GM12878 (cell line): ENCODE measurements around the gene SPRED2. TPM values are rescaled to one million over a fixed set of nuclear protein-coding genes. Genes with fewer than 3 reads are reported as not detected.

ENCODE experiments used
- ATAC-seq: fragments of 200-7000 bp; cut with Tn5 transposase; 3 replicates; pipeline ENCODE4 v1.9.1; 2020; ENCODE audit warnings: mild to moderate bottlenecking, moderate library complexity
- BruUV-seq: library from RNA; stranded (reverse); fragments of 400-500 nt; replicated peaks from 2 replicates; lab custom pipeline; 2021; lab: Mats Ljungman, UMichigan
- CTCF ChIA-PET: fragments of 300-600 bp; sonication (Branson Sonifier 250); formaldehyde crosslinking; extraction: SDS; loops from one replicate; lab custom pipeline; 2021; ENCODE audit warnings: inconsistent platforms; lab: Yijun Ruan, JAX
- POLR2A ChIA-PET: fragments of 350-600 bp; formaldehyde crosslinking; extraction: SDS; loops from one replicate; lab custom pipeline; 2021; ENCODE audit warnings: inconsistent platforms; lab: Charles Lee
- RAD21 ChIA-PET: fragments of 300-600 bp; sonication (Branson Sonifier 250); formaldehyde crosslinking; loops from one replicate; lab custom pipeline; 2023; ENCODE audit warnings: antibody characterized with exemption; ENCODE audit not compliant: unreplicated experiment; lab: Charles Lee
- SMC1A ChIA-PET: fragments of 300-600 bp; sonication (Branson Sonifier 250); formaldehyde crosslinking; loops from one replicate; lab custom pipeline; 2023; ENCODE audit not compliant: unreplicated experiment, uncharacterized antibody; lab: Charles Lee
- DNase-seq: peaks from one replicate; pipeline ENCODE4 v3.0.0-alpha.2; 2011; ENCODE audit warnings: low read depth, low spot score
- FAIRE-seq: peaks from 3 replicates; lab custom pipeline; 2011; peaks lifted over from hg19 to GRCh38; lab: Jason Lieb, UNC
- H2AFZ ChIP-seq: 2 replicates; pipeline ENCODE4 v1.6.0; 2011; ENCODE audit warnings: low read depth, low read length, control low read depth; ENCODE audit not compliant: control insufficient read depth
- H3K27ac ChIP-seq: 2 replicates; pipeline ENCODE4 v1.5.1; 2011; ENCODE audit warnings: control low read depth; ENCODE audit not compliant: control insufficient read depth, insufficient read depth
- H3K27me3 ChIP-seq, 2 experiments: replicated peaks in 1 of 2; 2 replicates each; pipeline versions ENCODE4 v1.6.0 to v1.6.1; 2011; ENCODE audit warnings: low read length in 1 of 2; ENCODE audit not compliant: control insufficient read depth in 2 of 2, insufficient read depth in 2 of 2
- H3K36me3 ChIP-seq, 2 experiments: 2 replicates each; pipeline ENCODE4 v1.5.1; 2011; ENCODE audit warnings: low read length in 1 of 2; ENCODE audit not compliant: control insufficient read depth in 2 of 2, insufficient read depth in 2 of 2
- H3K4me1 ChIP-seq: 2 replicates; pipeline ENCODE4 v1.6.1; 2011; ENCODE audit warnings: mild to moderate bottlenecking, low read length, moderate library complexity, mixed read lengths; ENCODE audit not compliant: control insufficient read depth, insufficient read depth
- H3K4me2 ChIP-seq: 2 replicates; pipeline ENCODE4 v1.6.0; 2011; ENCODE audit warnings: control low read depth; ENCODE audit not compliant: control insufficient read depth, insufficient read depth
- H3K4me3 ChIP-seq: fragments of 200-600 bp; sonication (generic); 2 replicates; pipeline ENCODE4 v1.5.1; 2016
- H3K79me2 ChIP-seq: 2 replicates; pipeline ENCODE4 v1.6.0; 2011; ENCODE audit warnings: low read length; ENCODE audit not compliant: control insufficient read depth, insufficient read depth
- H3K9ac ChIP-seq: 2 replicates; pipeline ENCODE4 v1.8.0; 2011; ENCODE audit warnings: low read length, control low read depth, mixed read lengths; ENCODE audit not compliant: control insufficient read depth, insufficient read depth
- H3K9me3 ChIP-seq: replicated peaks from 3 replicates; pipeline ENCODE4 v1.5.1; 2011; ENCODE audit warnings: mild to moderate bottlenecking, low read length; ENCODE audit not compliant: control insufficient read depth, insufficient read depth
- H4K20me1 ChIP-seq: 2 replicates; pipeline ENCODE4 v1.6.0; 2011; ENCODE audit not compliant: control insufficient read depth, insufficient read depth
- ATF7 ChIP-seq: fragments of 450-650 bp; IDR thresholded peaks from 2 replicates; pipeline ENCODE4 v1.6.1; 2016; ENCODE audit warnings: low read depth, mild to moderate bottlenecking
- CHD4 ChIP-seq: fragments of 200-600 bp; sonication (generic); IDR thresholded peaks from 2 replicates; pipeline ENCODE4 v1.6.1; 2016; ENCODE audit warnings: mild to moderate bottlenecking
- ESRRA ChIP-seq: IDR thresholded peaks from 2 replicates; pipeline ENCODE4 v1.6.1; 2012; ENCODE audit warnings: mild to moderate bottlenecking, low read length, improper control_type of control experiment
- GATAD2B ChIP-seq: fragments of 450-650 bp; conservative IDR thresholded peaks from 2 replicates; pipeline ENCODE4 v1.6.1; 2017; ENCODE audit warnings: low read depth, mild to moderate bottlenecking, moderate library complexity
- IRF3 ChIP-seq: fragments of 450-650 bp; IDR thresholded peaks from 2 replicates; pipeline ENCODE4 v1.6.1; 2014; ENCODE audit warnings: mild to moderate bottlenecking
- JUNB ChIP-seq: IDR thresholded peaks from 2 replicates; pipeline ENCODE4 v1.6.1; 2016; ENCODE audit warnings: antibody characterized with exemption, mild to moderate bottlenecking
- KAT2A ChIP-seq: conservative IDR thresholded peaks from 2 replicates; pipeline ENCODE4 v1.6.1; 2011; ENCODE audit warnings: low read depth, low read length; ENCODE audit not compliant: control insufficient read depth
- NFIC ChIP-seq: IDR thresholded peaks from 2 replicates; pipeline ENCODE4 v1.6.1; 2012; ENCODE audit warnings: low read depth, mild to moderate bottlenecking, inconsistent platforms, low read length, moderate library complexity
- PAX5 ChIP-seq: IDR thresholded peaks from 2 replicates; pipeline ENCODE4 v1.6.1; 2011; ENCODE audit warnings: low read depth, low read length, borderline replicate concordance
- RFX5 ChIP-seq: IDR thresholded peaks from 2 replicates; pipeline ENCODE4 v1.6.1; 2011; ENCODE audit warnings: low read depth, low read length, improper control_type of control experiment
- YBX1 ChIP-seq: fragments of 450-650 bp; IDR thresholded peaks from 2 replicates; pipeline ENCODE4 v1.6.1; 2016; ENCODE audit warnings: antibody characterized with exemption
- ZNF274 ChIP-seq: IDR thresholded peaks from one replicate; pipeline ENCODE4 v1.8.0; 2011; ENCODE audit not compliant: insufficient read length, insufficient read depth
- WGBS: methylation state at CpG from one replicate; pipeline ENCODE4 v1.1.6; 2016; ENCODE audit warnings: low lambda C conversion rate; ENCODE audit not compliant: insufficient replicate concordance, insufficient coverage; ENCODE audit errors: missing lambda C conversion rate; 5-methylcytosine and 5-hydroxymethylcytosine counted together
- in situ Hi-C: fragments of 300-500 bp; cut with MboI; formaldehyde crosslinking; loops from 9 replicates; pipeline ENCODE4 v1.14.3; 2018; ENCODE audit warnings: mixed read lengths
- intact Hi-C: fragments of 100-400 bp; cut with micrococcal nuclease; formaldehyde crosslinking; loops from one replicate; pipeline ENCODE4 v1.14.2; 2022; ENCODE audit not compliant: unreplicated experiment
- polyA plus RNA-seq, 11 experiments: library from polyadenylated mRNA; depleted of rRNA in 4 of 11; unstranded in 6 of 11; stranded (reverse) in 5 of 11; fragments of >200 nt; fragmentation: Nextera tagmentation in 4 of 11; fragmentation: Illumina TruSeq in 1 of 11; extraction: Ambion mirVana in 4 of 11; extraction: Trizol in 1 of 11; gene quantifications; 1 replicate in 1 of 11; 2 replicates in 10 of 11; pipeline versions ENCODE4 v1.2.1 to v1.2.3, GENCODE V29; 2011 to 2016; ENCODE audit warnings: inconsistent platforms in 2 of 11, missing spikeins in 2 of 11, low read depth in 1 of 11
- total RNA-seq, 4 experiments: library from RNA; depleted of rRNA in 3 of 4; stranded (reverse); fragments of >200 nt in 3 of 4; fragmentation: Illumina TruSeq in 1 of 4; extraction: Trizol in 1 of 4; gene quantifications; 2 replicates each; pipeline versions ENCODE4 v1.2.1 to v1.2.3, GENCODE V29; 2013 to 2021

The SPRED2 gene
- total and polyA plus RNA-seq, 10 of the 15 experiments (the other 5 are each of a cell fraction or from before 2014, with no cell fraction given): 3.0 to 23.9 (median 9.7) TPM

GRCh38 chr2:65273344-65273743 lies 159.1 kb downstream of the SPRED2 start:
- ChIA-PET SMC1A (interaction anchor here (1.2 kb wide), 1 partner anchor 31 kb away, joined by 3 read pairs; no protein-coding TSS in a partner anchor), CTCF (interaction anchor here (1.2 kb wide), 1 partner anchor 9 kb away, joined by 3 read pairs; no protein-coding TSS in a partner anchor), RAD21 (no interaction called here), POLR2A (no interaction called here)
- in situ Hi-C loops (no loop called here), intact Hi-C loops (no loop called here)
- no peak overlapping the region for H3K4me3 ChIP-seq
- H3K79me2 ChIP-seq: no peaks in the 10 kb centered on the region
- peaks cover 2 to 12% of the 10 kb centered on the region in 2 experiments; a peak in 3 of 4 replicates for H3K36me3 ChIP-seq
- DNase-seq: no peak
- H3K9me3 ChIP-seq: no peaks in the 10 kb centered on the region
- ATAC-seq: no peak
- H3K9ac ChIP-seq: no peak overlapping the region
- H3K4me2 ChIP-seq: no peak overlapping the region
- BruUV-seq: no TSS peak
- FAIRE-seq: no peak
- 97% methylated on average over 8 of the region's 8 CpGs for WGBS
- TF ChIP-seq ATF7: no peak
- no peak for TF ChIP-seq ESRRA
- TF ChIP-seq YBX1: no peak
- no peak for TF ChIP-seq NFIC
- TF ChIP-seq JUNB: no peak
- TF ChIP-seq CHD4: no peak
- no peak for TF ChIP-seq IRF3
- TF ChIP-seq RFX5: no peak
- TF ChIP-seq KAT2A: no peak
- TF ChIP-seq ZNF274: no peak
- TF ChIP-seq GATAD2B: no peak
- TF ChIP-seq PAX5: no peak
- no peaks in the 10 kb centered on the region for H3K27me3 ChIP-seq
- no peak overlapping the region for H2AFZ ChIP-seq
- H3K27ac ChIP-seq: no peak overlapping the region
- H3K4me1 ChIP-seq: no peaks in the 10 kb centered on the region
- no peaks in the 10 kb centered on the region for H4K20me1 ChIP-seq
